Gastroesophageal sphincter (tissue), 4 donors: ENCODE results near the gene PARD3. TPM values are rescaled to one million over a fixed set of nuclear protein-coding genes. Genes with fewer than 3 reads are reported as not detected.

Source experiments
- ATAC-seq: fragments of 150-250 bp; one replicate; pipeline ENCODE4 v1.9.1; 2016; ENCODE audit warnings: mild to moderate bottlenecking, moderate library complexity
- H3K27ac ChIP-seq, 4 donors: fragments of 200-600 bp; sonication (generic) in 3 of 4; 1 replicate in 3 of 4; 2 replicates in 1 of 4; pipeline ENCODE4 v1.5.1; 2016 to 2019
- H3K27me3 ChIP-seq: fragments of 200-600 bp; sonication (generic); one replicate; pipeline ENCODE4 v1.5.1; 2019
- H3K36me3 ChIP-seq, 2 donors: fragments of 200-600 bp; sonication (generic); one replicate each; pipeline ENCODE4 v1.5.1; 2019; ENCODE audit warnings: control low read depth in 1 of 2
- H3K4me1 ChIP-seq, 3 donors: fragments of 200-600 bp; sonication (generic); 1 replicate in 2 of 3; 2 replicates in 1 of 3; pipeline ENCODE4 v1.5.1; 2016 to 2019; ENCODE audit warnings: control low read depth in 2 of 3
- H3K4me3 ChIP-seq, 2 donors: fragments of 200-600 bp; sonication (generic); one replicate each; pipeline ENCODE4 v1.5.1; 2019; ENCODE audit warnings: mild to moderate bottlenecking in 1 of 2, moderate library complexity in 1 of 2
- H3K9me3 ChIP-seq, 3 donors: fragments of 200-600 bp; sonication (generic); one replicate each; pipeline ENCODE4 v1.5.1; 2017 to 2019; ENCODE audit warnings: control low read depth in 2 of 3
- EP300 ChIP-seq: sonication (generic); formaldehyde crosslinking; IDR thresholded peaks from one replicate; pipeline ENCODE4 v1.6.1; 2017; ENCODE audit warnings: antibody characterized with exemption, mild to moderate bottlenecking
- POLR2A ChIP-seq, 2 donors: fragments of 450-650 bp; IDR thresholded peaks; one replicate each; pipeline ENCODE4 v1.6.1; 2017; ENCODE audit warnings: antibody characterized with exemption in 2 of 2, mild to moderate bottlenecking in 2 of 2, moderate library complexity in 1 of 2
- POLR2AphosphoS5 ChIP-seq: sonication (generic); formaldehyde crosslinking; IDR thresholded peaks from one replicate; pipeline ENCODE4 v1.6.1; 2017; ENCODE audit warnings: antibody characterized with exemption
- WGBS, 2 donors: methylation state at CpG; one replicate each; pipeline ENCODE4 v1.1.5; 2018; ENCODE audit warnings: low coverage in 1 of 2; 5-methylcytosine and 5-hydroxymethylcytosine counted together
- total RNA-seq, 4 donors: library from RNA; depleted of rRNA; stranded (reverse); fragments of >200 nt; gene quantifications; one replicate each; pipeline ENCODE4 v1.1.0, GENCODE V29; 2016
- TF ChIP-seq, protein P1 (sequence below), 4 experiments: fragments of 200-600 bp in 2 of 4; fragments of 450-650 bp in 2 of 4; sonication (generic) in 1 of 4; IDR thresholded peaks; one replicate each; pipeline ENCODE4 v1.5.1; 2017 to 2019; ENCODE audit warnings: antibody characterized with exemption in 4 of 4, mild to moderate bottlenecking in 2 of 4, moderate library complexity in 2 of 4

The PARD3 gene
- total RNA-seq, 4 donors from 2014 or later, result 101 to 127 (median 115) TPM

DNA sequence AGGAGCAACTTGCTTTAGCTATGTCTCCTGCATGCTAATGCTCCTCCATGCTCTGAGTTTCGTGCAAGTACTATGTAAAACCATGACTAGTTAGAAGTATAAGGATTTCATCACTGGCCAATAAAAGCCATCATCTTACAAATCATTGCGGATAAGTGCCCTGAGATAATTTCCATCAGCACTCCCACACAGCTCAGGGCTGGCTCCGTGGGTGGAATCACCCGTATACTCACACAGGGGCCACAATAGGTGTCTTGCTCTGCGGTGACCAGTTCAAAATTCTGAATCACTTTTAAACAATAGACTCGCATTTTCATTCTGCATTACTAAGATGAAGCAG is 227.4 kb downstream of the PARD3 start:
- 83 to 92% methylated on average over 4 of the region's 6 CpGs for WGBS, 2 donors
- ATAC-seq, result no peak
- Histone ChIP-seq H3K9me3 (no peaks in the 10 kb centered on the region), H3K27me3 (no peaks in the 10 kb centered on the region), H3K36me3 (no peaks in the 10 kb centered on the region), H3K4me3 (no peak overlapping the region), H3K27ac (no peak overlapping the region), H3K4me1 (peaks cover 3 to 37% (median 7%) of the 10 kb centered on the region in 3 donors)
- TF ChIP-seq, protein P1, sequence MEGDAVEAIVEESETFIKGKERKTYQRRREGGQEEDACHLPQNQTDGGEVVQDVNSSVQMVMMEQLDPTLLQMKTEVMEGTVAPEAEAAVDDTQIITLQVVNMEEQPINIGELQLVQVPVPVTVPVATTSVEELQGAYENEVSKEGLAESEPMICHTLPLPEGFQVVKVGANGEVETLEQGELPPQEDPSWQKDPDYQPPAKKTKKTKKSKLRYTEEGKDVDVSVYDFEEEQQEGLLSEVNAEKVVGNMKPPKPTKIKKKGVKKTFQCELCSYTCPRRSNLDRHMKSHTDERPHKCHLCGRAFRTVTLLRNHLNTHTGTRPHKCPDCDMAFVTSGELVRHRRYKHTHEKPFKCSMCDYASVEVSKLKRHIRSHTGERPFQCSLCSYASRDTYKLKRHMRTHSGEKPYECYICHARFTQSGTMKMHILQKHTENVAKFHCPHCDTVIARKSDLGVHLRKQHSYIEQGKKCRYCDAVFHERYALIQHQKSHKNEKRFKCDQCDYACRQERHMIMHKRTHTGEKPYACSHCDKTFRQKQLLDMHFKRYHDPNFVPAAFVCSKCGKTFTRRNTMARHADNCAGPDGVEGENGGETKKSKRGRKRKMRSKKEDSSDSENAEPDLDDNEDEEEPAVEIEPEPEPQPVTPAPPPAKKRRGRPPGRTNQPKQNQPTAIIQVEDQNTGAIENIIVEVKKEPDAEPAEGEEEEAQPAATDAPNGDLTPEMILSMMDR (IDR thresholded peaks at IDR 0.05), result no peak
- TF ChIP-seq POLR2AphosphoS5, result no peak
- TF ChIP-seq POLR2A (IDR thresholded peaks at IDR 0.05), result no peak
- TF ChIP-seq EP300, result no peak

DNA sequence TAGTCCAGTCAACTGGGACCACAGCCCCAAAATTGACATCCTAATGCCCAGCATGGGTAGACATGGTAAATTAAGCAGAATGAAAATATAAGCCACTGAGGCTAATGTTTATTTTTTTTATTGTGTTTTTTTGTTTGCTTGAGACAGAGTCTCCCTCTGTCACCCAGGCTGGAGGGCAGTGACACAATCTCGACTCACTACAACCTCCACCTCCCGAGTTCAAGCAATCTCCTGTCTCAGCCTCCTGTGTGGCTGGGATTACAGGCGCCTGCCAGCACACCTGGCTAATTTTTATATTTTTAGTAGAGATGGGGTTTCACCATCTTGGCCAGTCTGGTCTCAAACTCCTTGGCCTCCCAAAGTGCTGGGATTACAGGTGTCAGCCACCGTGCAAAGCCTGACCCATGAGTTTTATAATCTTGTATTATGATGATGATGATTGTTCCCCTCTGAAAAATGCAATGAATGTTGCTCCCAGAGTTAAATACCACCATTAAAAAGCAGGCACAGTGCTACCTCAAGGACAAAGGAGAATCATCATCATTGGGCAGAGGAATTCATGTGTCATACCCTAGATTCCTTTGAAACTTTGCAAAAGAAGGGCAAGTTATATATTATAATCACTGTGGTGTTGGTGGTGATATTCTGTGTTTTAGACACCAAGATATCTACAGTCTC is 228.0 kb downstream of the PARD3 start:
- Histone ChIP-seq H3K4me1 (peaks cover 4 to 42% (median 7%) of the 10 kb centered on the region in 3 donors), H3K36me3 (no peaks in the 10 kb centered on the region), H3K4me3 (no peak overlapping the region), H3K27ac (no peak overlapping the region), H3K9me3 (no peaks in the 10 kb centered on the region), H3K27me3 (no peaks in the 10 kb centered on the region)
- WGBS, 2 donors, result 90 to 97% methylated on average over 2 to 4 of the region's 4 CpGs
- no peak for ATAC-seq
- TF ChIP-seq POLR2A (IDR thresholded peaks at IDR 0.05) (no peak), EP300 (no peak), POLR2AphosphoS5 (no peak)
- TF ChIP-seq, protein P1 (IDR thresholded peaks at IDR 0.05), result no peak

DNA sequence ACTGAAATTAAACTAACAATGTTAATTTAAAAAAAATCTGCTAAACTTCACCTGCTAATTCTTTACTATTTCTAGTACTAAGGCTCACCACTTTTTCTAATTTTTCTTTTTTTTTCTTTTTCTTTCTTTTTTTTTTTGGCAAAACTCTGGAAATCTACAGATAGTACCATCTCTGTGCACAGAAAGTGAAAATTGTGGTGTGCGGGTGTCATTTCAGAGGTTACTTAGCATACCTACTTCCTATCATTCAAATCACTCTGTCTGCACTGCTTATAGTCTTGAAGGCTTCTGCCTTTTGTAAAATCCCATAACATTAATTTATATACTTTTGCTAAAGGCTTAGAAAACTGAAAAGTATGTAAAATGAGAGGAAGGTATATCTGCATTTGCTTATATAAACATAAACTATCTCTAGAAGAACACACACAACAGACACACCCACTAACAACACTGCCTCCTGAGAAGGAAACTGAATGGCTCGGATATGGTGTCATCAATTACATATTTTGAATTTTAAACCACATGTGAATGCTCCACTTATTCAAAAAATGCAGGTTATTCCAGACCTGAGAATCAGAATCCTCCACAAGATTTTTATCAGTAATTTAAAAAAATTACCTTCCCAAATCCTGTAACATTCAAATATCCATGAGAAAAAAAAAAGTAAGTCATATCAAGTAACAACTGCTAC is 229.5 kb downstream of the PARD3 start:
- WGBS, 2 donors, result 79 to 91% methylated on average over 2 of the region's 2 CpGs
- H3K4me1 ChIP-seq, result peaks cover 4 to 52% (median 7%) of the 10 kb centered on the region in 3 donors
- TF ChIP-seq, protein P1 (IDR thresholded peaks at IDR 0.05), result no peak
- TF ChIP-seq POLR2AphosphoS5 (no peak), EP300 (no peak), POLR2A (IDR thresholded peaks at IDR 0.05) (no peak)
- H3K27me3 ChIP-seq, result no peaks in the 10 kb centered on the region
- no peaks in the 10 kb centered on the region for H3K9me3 ChIP-seq
- ATAC-seq, result no peak
- H3K36me3 ChIP-seq, result no peaks in the 10 kb centered on the region
- no peak overlapping the region for H3K4me3 ChIP-seq
- H3K27ac ChIP-seq, result no peak overlapping the region

DNA sequence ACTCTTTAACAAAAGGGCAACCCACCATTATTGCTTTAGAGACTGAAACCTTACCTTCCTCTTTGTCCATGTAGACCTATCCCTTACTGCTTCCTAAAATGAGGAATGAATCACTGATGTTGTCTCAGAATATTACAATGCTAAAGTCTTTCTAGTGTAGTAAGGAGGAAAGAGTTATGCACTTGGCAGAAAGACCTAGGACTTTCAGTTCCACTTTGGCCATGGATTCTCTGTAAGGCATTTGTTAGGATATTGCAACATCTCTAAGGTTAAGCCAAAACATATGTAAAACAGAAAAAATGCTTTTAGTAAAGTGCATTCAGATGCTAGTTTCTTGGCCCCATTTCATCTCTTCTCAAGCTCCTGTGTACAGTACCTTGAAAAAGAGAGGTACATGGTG is 230.9 kb downstream of the PARD3 start:
- Histone ChIP-seq H3K36me3 (no peaks in the 10 kb centered on the region), H3K27ac (peak overlapping the region; percentile 9 to 66 (median 53)), H3K4me1 (peaks cover 4 to 57% (median 7%) of the 10 kb centered on the region in 3 donors), H3K4me3 (no peak overlapping the region), H3K27me3 (no peaks in the 10 kb centered on the region), H3K9me3 (no peaks in the 10 kb centered on the region)
- TF ChIP-seq POLR2AphosphoS5, result peak; percentile 92
- no peak for TF ChIP-seq POLR2A (IDR thresholded peaks at IDR 0.05)
- ATAC-seq, result peak; percentile 89

DNA sequence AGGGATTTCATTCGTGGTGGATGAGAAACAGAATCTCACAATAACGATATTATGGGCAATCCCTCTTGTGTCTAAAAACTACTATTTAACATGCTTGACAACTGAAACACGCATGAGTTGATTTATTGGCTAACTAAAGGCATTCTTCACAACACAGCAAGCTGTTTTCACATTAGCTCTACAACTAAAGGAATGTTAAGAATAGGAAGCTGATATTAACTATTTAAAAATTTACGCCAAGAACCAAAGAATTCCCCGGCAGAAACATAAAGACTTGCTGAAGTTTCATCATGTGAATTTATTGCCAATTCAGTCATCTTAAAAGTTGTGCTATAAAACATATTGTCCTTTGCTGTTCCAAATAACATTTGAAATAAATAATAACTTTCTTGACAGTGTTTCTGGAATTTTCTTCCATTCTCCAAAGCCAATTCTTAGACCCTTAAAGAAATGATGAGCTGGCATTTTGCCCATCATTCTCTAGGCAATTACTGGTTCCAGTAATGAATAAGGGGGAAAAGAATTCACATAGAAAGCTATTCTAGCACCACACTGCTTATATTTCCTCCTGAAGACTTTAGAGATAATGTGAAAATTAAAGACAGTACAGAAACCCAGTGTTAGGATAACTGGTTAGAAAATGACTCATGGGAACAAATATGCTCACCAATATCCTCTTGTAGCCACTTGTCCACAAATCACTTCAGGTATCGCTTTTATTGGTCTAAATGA is 233.1 kb downstream of the PARD3 start:
- H3K4me3 ChIP-seq, result no peak overlapping the region
- no peaks in the 10 kb centered on the region for H3K36me3 ChIP-seq
- H3K27ac ChIP-seq, result no peak overlapping the region
- no peak for ATAC-seq
- TF ChIP-seq, protein P1 (IDR thresholded peaks at IDR 0.05), result no peak
- TF ChIP-seq POLR2A (IDR thresholded peaks at IDR 0.05) (no peak), POLR2AphosphoS5 (no peak), EP300 (no peak)
- H3K27me3 ChIP-seq, result no peaks in the 10 kb centered on the region
- WGBS, 2 donors, result 50 to 73% methylated on average over 6 of the region's 6 CpGs
- peaks cover 4 to 64% (median 7%) of the 10 kb centered on the region in 3 donors for H3K4me1 ChIP-seq
- no peaks in the 10 kb centered on the region for H3K9me3 ChIP-seq
